Spleen (tissue), 7 donors: ENCODE results near the gene SLC29A3.

Source experiments
- POLR2A ChIP-seq, 3 donors: fragments of 450-650 bp; IDR thresholded peaks; one replicate each; pipeline ENCODE4 v1.5.1; 2017; ENCODE audit warnings: antibody characterized with exemption in 3 of 3, mild to moderate bottlenecking in 1 of 3
- TF ChIP-seq, protein P1 (sequence below), 11 experiments: fragments of 200-600 bp in 7 of 11; fragments of 450-650 bp in 4 of 11; sonication (generic) in 4 of 11; IDR thresholded peaks in 8 of 11; conservative IDR thresholded peaks in 3 of 11; 1 replicate in 7 of 11; 2 replicates in 4 of 11; pipeline versions ENCODE4 v1.4.0 to v1.8.0; 2016 to 2021; ENCODE audit warnings: antibody characterized with exemption in 11 of 11, inconsistent platforms in 4 of 11, mild to moderate bottlenecking in 1 of 11
- donor health status: DM: no; HTN: no; CAD: no; lungs with moderate emphysema.
- donor health status: DM: no; HTN: no; CAD: no.
- donor health status: DM: no; HTN: no; CAD: no.

DNA sequence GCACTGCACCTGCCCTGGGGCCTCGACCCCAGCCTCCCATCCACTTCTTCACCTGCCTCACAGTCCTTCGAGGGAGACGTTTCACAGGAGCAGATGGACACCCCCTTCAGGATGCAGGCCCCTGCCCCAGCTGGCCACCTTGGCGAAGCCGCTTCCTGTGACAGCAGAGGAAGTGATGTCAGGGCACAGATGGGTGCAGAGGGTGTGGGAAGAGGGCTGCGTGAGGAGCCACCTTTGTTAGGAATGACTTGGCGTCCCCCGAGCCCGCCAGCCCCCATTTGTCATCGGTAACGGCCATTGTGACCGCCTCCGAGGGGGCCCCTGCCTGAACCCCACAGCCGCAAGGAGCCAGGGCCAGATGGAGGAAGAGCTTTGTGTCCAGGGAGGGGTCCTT, 47.4 kb upstream of the SLC29A3 start:
- TF ChIP-seq, protein P1, sequence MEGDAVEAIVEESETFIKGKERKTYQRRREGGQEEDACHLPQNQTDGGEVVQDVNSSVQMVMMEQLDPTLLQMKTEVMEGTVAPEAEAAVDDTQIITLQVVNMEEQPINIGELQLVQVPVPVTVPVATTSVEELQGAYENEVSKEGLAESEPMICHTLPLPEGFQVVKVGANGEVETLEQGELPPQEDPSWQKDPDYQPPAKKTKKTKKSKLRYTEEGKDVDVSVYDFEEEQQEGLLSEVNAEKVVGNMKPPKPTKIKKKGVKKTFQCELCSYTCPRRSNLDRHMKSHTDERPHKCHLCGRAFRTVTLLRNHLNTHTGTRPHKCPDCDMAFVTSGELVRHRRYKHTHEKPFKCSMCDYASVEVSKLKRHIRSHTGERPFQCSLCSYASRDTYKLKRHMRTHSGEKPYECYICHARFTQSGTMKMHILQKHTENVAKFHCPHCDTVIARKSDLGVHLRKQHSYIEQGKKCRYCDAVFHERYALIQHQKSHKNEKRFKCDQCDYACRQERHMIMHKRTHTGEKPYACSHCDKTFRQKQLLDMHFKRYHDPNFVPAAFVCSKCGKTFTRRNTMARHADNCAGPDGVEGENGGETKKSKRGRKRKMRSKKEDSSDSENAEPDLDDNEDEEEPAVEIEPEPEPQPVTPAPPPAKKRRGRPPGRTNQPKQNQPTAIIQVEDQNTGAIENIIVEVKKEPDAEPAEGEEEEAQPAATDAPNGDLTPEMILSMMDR (IDR thresholded peaks at IDR 0.05 in 8 of 11, conservative IDR thresholded peaks at IDR 0.05 in 3 of 11) = no peak
- TF ChIP-seq POLR2A (IDR thresholded peaks at IDR 0.05) = no peak
